ENCODE data around the gene TYW1B. TPM values are rescaled to one million over a fixed set of nuclear protein-coding genes. Genes with fewer than 3 reads are reported as not detected.
"Not testable (repeated sequence)": the region's sequence is repeated elsewhere in the genome, so short reads cannot be mapped to it uniquely, and the experiment has no call there.

TYW1B gene
- total and polyA plus RNA-seq, 2 of the 4 experiments (the other 2 are of a cell fraction) = 1.0 to 1.8 TPM

- H3K9ac ChIP-seq (ENCODE audit: low read depth, low read length); H4K91ac ChIP-seq (ENCODE audit: insufficient read depth, low read depth, low read length); H2BK120ac ChIP-seq (ENCODE audit: low read depth, low read length); H3K79me1 ChIP-seq (ENCODE audit: low read depth in 1 of 2, low read length in 2 of 2); BruUV-seq (replicated peaks); H2BK15ac ChIP-seq (ENCODE audit: low read depth, low read length); H3K9me1 ChIP-seq (ENCODE audit: insufficient read depth, low read length); H3K4me2 ChIP-seq (ENCODE audit: low read depth, low read length); H2BK20ac ChIP-seq (ENCODE audit: low read depth, low read length); H3K36me3 ChIP-seq (ENCODE audit: control insufficient read depth, insufficient read depth, low read length); POLR2A ChIA-PET (ENCODE audit: unreplicated experiment); H3K56ac ChIP-seq (ENCODE audit: extremely low read depth, insufficient read depth, low read length); H2AFZ ChIP-seq (replicated peaks; ENCODE audit: low read length, poor library complexity); in situ Hi-C loops (cut with MboI; ENCODE audit: low sequenced_read_pairs); H3K4me3 ChIP-seq (ENCODE audit: insufficient read depth, low read depth, low read length); H2BK5ac ChIP-seq (ENCODE audit: low read depth, low read length, poor library complexity, severe bottlenecking); H2AK9ac ChIP-seq (replicated peaks; ENCODE audit: low read depth, low read length, poor library complexity); H3K4me1 ChIP-seq (ENCODE audit: control insufficient read depth, insufficient read depth, low read length); H3K14ac ChIP-seq (replicated peaks; ENCODE audit: low read depth, low read length); dilution Hi-C loops (cut with HindIII; ENCODE audit: low sequenced_read_pairs, unreplicated experiment); H3K4ac ChIP-seq (ENCODE audit: low read depth, low read length); H4K20me1 ChIP-seq (ENCODE audit: insufficient read depth, low read length); H4K8ac ChIP-seq (ENCODE audit: low read depth in 2 of 2, low read length in 2 of 2); DNase-seq; H3K23ac ChIP-seq (ENCODE audit: low read depth, low read length); H3K18ac ChIP-seq (ENCODE audit: low read depth, low read length); H3K27me3 ChIP-seq (ENCODE audit: control insufficient read depth, insufficient read depth, low read length); intact Hi-C loops (cut with micrococcal nuclease); H2AK5ac ChIP-seq (ENCODE audit: low read depth, low read length); H3K9me3 ChIP-seq (ENCODE audit: control insufficient read depth, insufficient read depth, low read length); CTCF ChIA-PET; H4K5ac ChIP-seq (ENCODE audit: low read depth, low read length); ATAC-seq (ENCODE audit: low read depth); H3K27ac ChIP-seq (ENCODE audit: insufficient read depth, low read length): not testable (repeated sequence)
- WGBS, 2 experiments (ENCODE audit: extremely low coverage in 2 of 2, insufficient read length in 1 of 2) = no CpG with 5 or more reads among the region's 2 CpGs
Observed at GRCh38 chr7:72691442-72691841, 136.6 kb downstream of the TYW1B start.

GRCh38 chr7:72690177-72690576, 137.8 kb downstream of the TYW1B start:
- dilution Hi-C loops (cut with HindIII; ENCODE audit: low sequenced_read_pairs, unreplicated experiment); H3K36me3 ChIP-seq (ENCODE audit: control insufficient read depth, insufficient read depth, low read length); H3K4ac ChIP-seq (ENCODE audit: low read depth, low read length); H2BK120ac ChIP-seq (ENCODE audit: low read depth, low read length); H3K9me1 ChIP-seq (ENCODE audit: insufficient read depth, low read length); H2AK5ac ChIP-seq (ENCODE audit: low read depth, low read length); H3K14ac ChIP-seq (replicated peaks; ENCODE audit: low read depth, low read length); H3K23ac ChIP-seq (ENCODE audit: low read depth, low read length); H3K79me1 ChIP-seq (ENCODE audit: low read depth in 1 of 2, low read length in 2 of 2); intact Hi-C loops (cut with micrococcal nuclease); POLR2A ChIA-PET (ENCODE audit: unreplicated experiment); BruUV-seq (replicated peaks); H3K9ac ChIP-seq (ENCODE audit: low read depth, low read length); H4K91ac ChIP-seq (ENCODE audit: insufficient read depth, low read depth, low read length); H2AFZ ChIP-seq (replicated peaks; ENCODE audit: low read length, poor library complexity); H3K18ac ChIP-seq (ENCODE audit: low read depth, low read length); H2AK9ac ChIP-seq (replicated peaks; ENCODE audit: low read depth, low read length, poor library complexity); H3K4me3 ChIP-seq (ENCODE audit: insufficient read depth, low read depth, low read length); H2BK15ac ChIP-seq (ENCODE audit: low read depth, low read length); H3K4me2 ChIP-seq (ENCODE audit: low read depth, low read length); H3K27me3 ChIP-seq (ENCODE audit: control insufficient read depth, insufficient read depth, low read length); in situ Hi-C loops (cut with MboI; ENCODE audit: low sequenced_read_pairs); ATAC-seq (ENCODE audit: low read depth); H2BK5ac ChIP-seq (ENCODE audit: low read depth, low read length, poor library complexity, severe bottlenecking); H4K20me1 ChIP-seq (ENCODE audit: insufficient read depth, low read length); H3K4me1 ChIP-seq (ENCODE audit: control insufficient read depth, insufficient read depth, low read length); H4K5ac ChIP-seq (ENCODE audit: low read depth, low read length); H3K9me3 ChIP-seq (ENCODE audit: control insufficient read depth, insufficient read depth, low read length); H3K56ac ChIP-seq (ENCODE audit: extremely low read depth, insufficient read depth, low read length); H2BK20ac ChIP-seq (ENCODE audit: low read depth, low read length); H4K8ac ChIP-seq (ENCODE audit: low read depth in 2 of 2, low read length in 2 of 2); CTCF ChIA-PET; H3K27ac ChIP-seq (ENCODE audit: insufficient read depth, low read length); DNase-seq: not testable (repeated sequence)
- WGBS, 2 experiments (ENCODE audit: extremely low coverage in 2 of 2, insufficient read length in 1 of 2) = no CpG with 5 or more reads among the region's 2 CpGs

Measured in IMR-90 (cell line).